Testis (tissue), 2 donors: ENCODE measurements around the gene CTNNA2.

Experiments used
- CTCF ChIP-seq, 3 experiments: fragments of 450-650 bp in 2 of 3; fragments of 200-600 bp in 1 of 3; sonication (generic) in 1 of 3; IDR thresholded peaks; one replicate each; pipeline ENCODE4 v1.5.1; 2016 to 2019; ENCODE audit warnings: antibody characterized with exemption in 3 of 3, mild to moderate bottlenecking in 2 of 3, moderate library complexity in 1 of 3
- POLR2A ChIP-seq: fragments of 450-650 bp; IDR thresholded peaks from one replicate; pipeline ENCODE4 v1.6.1; 2017; ENCODE audit warnings: antibody characterized with exemption, mild to moderate bottlenecking, moderate library complexity

DNA sequence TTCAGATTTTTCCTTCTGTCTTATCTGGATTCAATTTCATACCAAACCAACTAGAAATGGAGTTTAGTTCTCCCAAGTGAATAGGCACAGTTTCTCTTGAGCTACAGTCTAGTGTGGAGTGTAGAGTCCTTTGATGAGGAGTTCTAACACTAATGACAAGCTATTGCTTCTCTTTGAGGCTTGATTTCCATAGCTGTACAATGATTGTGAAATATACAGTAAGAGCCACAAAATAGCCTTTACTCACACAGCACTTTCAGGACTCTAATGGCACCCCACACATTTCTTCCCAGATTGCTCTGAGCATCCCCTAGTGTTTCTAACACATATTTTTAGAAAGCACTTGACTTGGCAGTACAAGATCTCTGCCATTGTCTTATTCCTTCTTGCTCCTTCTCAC lies 638.4 kb downstream of the CTNNA2 start:
- TF ChIP-seq POLR2A (no peak), CTCF (IDR thresholded peaks at IDR 0.05) (no peak)
